Stimulated activated naive CD4-positive, alpha-beta T cell treated with Interleukin-2 at 50 U/mL for 16 hours (primary cell): ENCODE results near the gene UMODL1.
A peak's percentile ranks its signal among the peaks of the same experiment; 100 is the strongest.
"Not testable (repeated sequence)": the region's sequence is repeated elsewhere in the genome, so short reads cannot be mapped to it uniquely, and the experiment has no call there.

ENCODE experiments used
- DNase-seq: peaks from one replicate; lab custom pipeline; 2025; lab: John Stamatoyannopoulos, UW

Gene UMODL1

GRCh38 chr21:42113926-42114409 lies 42.9 kb downstream of the UMODL1 start:
- DNase-seq: no peak

DNA sequence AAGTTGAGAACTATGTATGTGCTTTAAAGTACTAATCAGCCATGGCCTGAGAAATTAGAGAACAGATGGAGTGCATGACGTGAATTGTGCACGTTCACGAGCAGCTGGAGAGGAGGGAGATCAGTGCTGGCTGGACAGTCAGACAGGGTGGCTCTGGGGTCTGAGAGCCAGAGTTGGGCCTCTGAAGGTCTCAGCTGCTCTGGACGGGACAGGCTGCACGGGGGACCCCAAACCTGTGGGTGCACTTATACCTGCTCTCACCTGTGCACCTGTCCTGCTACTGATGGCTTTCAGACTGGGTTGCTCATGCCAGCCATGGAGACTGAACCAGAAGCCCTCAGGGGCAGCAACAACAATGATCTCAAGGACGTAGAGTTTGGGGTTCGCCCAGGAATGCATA lies 43.5 kb downstream of the UMODL1 start:
- no peak for DNase-seq

DNA sequence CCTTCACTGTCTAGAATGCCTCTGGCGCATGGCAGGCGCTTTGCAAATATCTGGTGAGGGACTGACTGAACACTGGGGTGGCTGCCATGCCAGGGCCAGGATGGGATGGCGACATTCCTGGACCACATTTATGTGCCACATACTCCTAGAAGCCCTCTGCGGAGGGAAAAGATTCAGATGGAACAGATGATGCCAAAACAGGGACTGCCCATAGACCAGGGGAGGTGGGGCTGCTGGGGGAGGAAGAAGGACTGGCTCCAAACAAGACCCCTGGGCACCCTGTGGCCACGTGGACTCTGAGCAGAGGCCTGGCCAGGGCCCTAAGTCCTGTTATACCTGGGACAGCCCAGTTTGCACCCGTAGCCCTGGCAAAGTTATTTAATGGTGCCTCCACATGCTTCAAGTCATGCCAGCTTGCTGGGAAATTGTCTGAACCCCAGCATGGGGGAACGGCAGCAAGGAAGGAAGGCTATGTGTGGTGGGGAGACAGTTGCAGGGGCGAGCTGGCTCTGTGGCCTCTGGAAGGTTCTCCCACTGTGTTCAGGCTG lies 44.1 kb downstream of the UMODL1 start:
- DNase-seq: no peak

GRCh38 chr21:42116551-42116950 lies 45.4 kb downstream of the UMODL1 start:
- not testable (repeated sequence) for DNase-seq

DNA sequence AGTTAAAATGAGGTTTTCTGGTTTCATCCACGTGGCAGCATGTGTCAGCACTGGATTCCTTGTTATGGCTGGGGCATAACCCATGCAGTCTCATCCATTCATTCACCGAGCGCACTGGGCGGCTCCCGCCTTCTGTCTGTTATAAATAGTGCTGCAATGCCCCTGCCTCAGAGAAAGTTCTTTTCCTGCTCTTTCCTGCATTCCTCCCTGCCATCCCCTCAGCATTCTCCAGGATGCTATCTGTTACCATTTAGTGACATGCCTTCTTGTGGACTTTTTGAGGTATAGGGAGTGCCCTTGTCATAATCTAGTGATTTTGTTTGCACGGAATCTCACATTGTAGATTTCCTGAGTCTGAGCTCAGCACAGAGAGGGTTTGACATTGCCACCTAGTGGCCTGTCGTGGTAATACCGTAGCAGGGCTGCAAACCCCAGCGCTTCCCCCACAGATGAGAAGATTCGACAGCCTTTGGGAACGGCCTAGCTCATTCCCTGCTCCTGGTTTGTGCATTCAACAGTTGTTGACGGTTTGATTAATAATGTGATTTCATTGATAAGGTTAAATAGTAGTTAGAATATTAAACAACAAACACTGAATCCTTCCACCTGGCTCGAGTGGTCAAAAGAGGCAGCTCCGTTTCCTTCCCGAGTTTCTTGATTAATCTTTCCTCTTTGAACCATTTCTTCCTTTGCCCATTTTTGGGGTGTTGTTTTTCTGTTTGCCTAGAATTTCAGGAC lies 46.3 kb downstream of the UMODL1 start:
- DNase-seq: peak; percentile 62

- DNase-seq: no peak
These were observed 47.1 kb downstream of the UMODL1 start for GRCh38 chr21:42117967-42118780.

DNA sequence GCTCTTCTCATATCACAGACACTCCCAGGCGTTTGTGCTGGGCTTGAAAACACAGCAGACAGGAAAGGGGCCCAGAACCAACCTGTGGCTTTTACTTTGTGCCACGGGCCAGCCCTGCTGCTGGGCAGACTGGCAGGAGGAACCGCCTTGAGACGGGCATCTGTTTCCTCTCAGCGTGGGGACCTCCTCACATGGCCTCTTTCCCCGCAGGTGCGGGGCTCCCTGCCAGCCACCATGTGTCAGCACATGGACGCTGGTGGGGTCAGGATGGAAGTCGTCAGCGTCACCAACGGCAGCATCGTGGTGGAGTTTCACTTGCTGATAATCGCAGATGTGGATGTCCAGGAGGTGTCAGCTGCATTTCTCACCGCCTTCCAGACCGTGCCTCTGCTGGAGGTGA lies 47.8 kb downstream of the UMODL1 start:
- DNase-seq: no peak

DNA sequence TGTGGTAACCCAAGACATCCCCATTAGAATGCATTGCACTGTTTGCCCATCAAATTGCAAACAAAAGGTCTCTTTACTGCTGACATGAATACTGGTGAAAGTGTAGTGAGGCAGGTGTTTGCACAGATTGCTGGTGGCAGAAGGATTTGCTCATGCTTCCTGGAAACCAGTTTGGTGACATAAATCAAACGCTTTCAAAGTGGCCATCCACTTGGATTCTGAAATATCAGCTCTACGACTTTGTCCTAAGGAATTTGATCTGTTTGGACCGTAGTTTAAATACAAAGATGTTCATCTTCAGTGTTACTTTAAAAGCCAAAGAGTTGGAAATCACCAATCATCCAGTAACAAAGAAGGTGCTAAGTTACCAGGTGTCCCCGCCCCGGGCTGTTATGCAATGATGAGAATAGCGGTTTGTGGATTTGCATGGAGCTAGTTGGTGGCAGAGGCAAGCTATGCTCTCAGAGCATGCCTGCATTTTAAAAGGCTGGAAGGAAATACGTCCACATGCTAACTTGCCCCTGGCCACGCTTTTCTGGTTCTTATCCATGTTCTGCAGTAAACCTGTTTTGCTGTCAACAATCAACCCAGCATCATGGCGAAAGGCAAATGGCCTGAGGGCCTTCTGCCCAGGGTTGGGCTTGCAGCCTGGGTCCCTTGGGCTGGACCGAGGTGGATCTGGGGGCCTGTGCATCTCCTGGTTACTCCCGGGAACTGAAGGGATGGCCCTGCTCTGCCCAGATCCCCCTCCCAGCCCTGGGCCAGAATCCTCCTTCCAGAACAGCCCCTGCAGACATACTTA lies 49.2 kb downstream of the UMODL1 start:
- DNase-seq: no peak

GRCh38 chr21:42120903-42121535 lies 49.9 kb downstream of the UMODL1 start:
- DNase-seq: no peak

DNA sequence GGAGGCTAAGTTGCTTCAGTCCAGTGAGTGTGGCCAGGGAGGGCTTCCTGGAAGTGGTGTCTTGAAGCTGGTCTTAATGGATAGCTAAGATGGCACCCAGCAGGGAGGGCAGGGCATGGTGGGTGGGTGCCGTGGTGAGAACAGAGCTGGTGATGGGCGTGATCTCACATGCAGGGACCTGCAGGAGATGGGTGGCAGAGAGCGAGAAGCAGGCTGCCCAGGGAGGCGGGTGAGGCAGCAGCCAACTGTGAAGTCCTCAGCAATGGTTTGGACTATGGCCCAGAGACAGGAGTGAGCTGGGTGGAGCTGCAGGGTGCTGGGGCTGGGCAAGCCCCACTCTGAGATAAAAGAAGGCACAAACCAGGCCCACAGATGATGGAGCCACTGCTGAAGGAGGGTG lies 50.7 kb downstream of the UMODL1 start:
- no peak for DNase-seq

DNA sequence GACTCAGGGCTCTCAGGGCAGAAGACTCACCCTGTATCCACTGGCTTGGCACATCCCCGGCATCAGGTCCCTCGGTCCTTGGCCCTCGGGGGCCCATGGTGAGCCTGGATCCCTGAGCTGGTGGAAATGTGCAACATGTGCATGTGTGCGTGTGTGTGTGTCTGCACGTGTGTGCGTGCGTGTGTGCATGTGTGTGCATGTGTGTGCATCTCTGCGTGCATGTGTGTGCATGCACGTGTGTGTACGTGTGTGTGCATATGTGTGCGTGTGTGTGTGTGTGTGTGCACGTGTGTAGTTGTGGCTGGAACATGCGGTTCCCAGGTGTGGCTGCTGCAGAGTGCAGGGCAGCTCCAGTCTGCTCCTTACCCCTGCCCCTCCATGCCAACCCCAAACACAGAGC lies 51.3 kb downstream of the UMODL1 start:
- DNase-seq: no peak

DNA sequence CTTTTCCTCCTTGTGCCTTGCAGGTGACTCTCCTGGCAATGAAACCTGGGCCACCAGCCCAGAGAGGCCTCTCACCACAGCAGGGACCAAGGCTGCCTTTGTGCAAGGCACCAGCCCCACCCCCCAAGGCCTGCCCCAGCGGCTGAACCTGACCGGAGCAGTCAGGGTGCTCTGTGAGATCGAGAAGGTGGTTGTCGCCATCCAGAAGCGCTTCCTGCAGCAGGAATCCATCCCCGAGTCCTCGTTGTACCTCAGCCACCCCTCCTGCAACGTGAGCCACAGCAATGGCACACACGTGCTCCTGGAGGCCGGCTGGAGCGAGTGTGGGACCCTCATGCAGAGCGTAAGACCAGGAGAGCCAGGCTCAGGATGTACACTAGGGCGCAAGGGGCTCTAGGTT lies 51.7 kb downstream of the UMODL1 start:
- DNase-seq: no peak

GRCh38 chr21:42123219-42123908 lies 52.2 kb downstream of the UMODL1 start:
- no peak for DNase-seq

GRCh38 chr21:42124081-42124480 lies 53.0 kb downstream of the UMODL1 start:
- DNase-seq: no peak

DNA sequence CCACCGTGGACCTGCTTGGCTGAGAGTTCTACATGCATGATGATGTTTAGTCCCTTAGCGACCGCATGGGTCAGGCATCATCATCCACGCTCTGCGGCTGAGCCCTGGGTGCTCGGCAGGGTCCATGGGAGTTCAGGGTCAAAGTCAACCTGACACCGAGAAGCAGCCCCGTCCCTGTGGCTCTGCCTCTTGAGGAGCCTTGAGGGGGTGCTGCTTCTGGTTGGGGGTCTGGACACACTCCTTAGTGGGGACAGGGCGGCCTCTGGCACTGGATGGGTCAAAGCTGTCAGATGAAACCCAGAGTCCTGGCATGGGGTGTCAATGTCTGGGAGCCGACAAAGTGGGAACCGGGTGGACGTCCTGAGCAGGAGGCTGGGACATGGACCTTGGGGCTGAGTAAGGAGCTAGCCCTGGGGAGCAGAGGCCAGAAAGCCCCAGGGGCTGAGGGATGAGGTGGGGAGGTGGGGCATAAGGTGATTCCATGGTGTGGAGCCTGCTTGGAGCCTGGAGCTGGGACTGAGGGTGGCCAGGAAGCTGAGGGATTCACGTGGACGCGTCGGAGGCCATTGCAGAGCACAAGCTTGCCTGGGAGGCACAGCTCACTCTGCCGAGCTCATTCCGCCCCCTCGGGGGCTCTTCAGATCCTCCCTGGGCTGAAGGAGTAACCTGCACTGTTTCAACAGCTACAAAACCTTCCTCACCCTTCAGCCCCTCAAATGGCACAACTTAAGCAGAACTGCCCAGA lies 53.9 kb downstream of the UMODL1 start:
- no peak for DNase-seq

- DNase-seq: no peak
These were observed 54.7 kb downstream of the UMODL1 start for GRCh38 chr21:42125571-42126544.

GRCh38 chr21:42127164-42128150 lies 56.3 kb downstream of the UMODL1 start:
- no peak for DNase-seq
